Cardiac muscle cell (in vitro differentiated cells and primary cell): ENCODE measurements around the gene SNCAIP. TPM values are rescaled to one million over a fixed set of nuclear protein-coding genes. Genes with fewer than 3 reads are reported as not detected.

Experiments
- DNase-seq, 2 donors: peaks; one replicate each; pipeline versions ENCODE4 v3.0.0 to v3.0.0-alpha.2; 2010 to 2017; ENCODE audit warnings: low read depth in 1 of 2, low spot score in 1 of 2
- H3K27ac ChIP-seq: fragments of 200-600 bp; sonication (generic); 2 replicates; pipeline ENCODE4 v1.5.1; 2016
- H3K27me3 ChIP-seq: fragments of 200-600 bp; sonication (generic); 2 replicates; pipeline ENCODE4 v1.6.0; 2016; ENCODE audit warnings: control low read depth
- H3K36me3 ChIP-seq: fragments of 200-600 bp; sonication (generic); 2 replicates; pipeline ENCODE4 v1.5.1; 2016; ENCODE audit warnings: control low read depth
- H3K4me1 ChIP-seq: fragments of 200-600 bp; sonication (generic); 2 replicates; pipeline ENCODE4 v1.8.1; 2017; ENCODE audit warnings: low read depth, mild to moderate bottlenecking, mixed run types
- H3K4me3 ChIP-seq: fragments of 200-600 bp; sonication (generic); 2 replicates; pipeline ENCODE4 v1.5.1; 2016; ENCODE audit warnings: mild to moderate bottlenecking
- H3K9me3 ChIP-seq: fragments of 200-600 bp; sonication (generic); 2 replicates; pipeline ENCODE4 v1.5.1; 2017; ENCODE audit warnings: low read depth, mild to moderate bottlenecking, control low read depth
- polyA plus RNA-seq: library from polyadenylated mRNA; unstranded; fragments of >200 nt; fragmentation: Nextera tagmentation; extraction: Ambion mirVana; gene quantifications from 2 replicates; pipeline ENCODE4 v1.2.1, GENCODE V29; 2016
- total RNA-seq: library from RNA; depleted of rRNA; stranded (reverse); fragments of >200 nt; gene quantifications from 2 replicates; pipeline ENCODE4 v1.2.3, GENCODE V29; 2016
- TF ChIP-seq, protein P1 (sequence below): IDR thresholded peaks from 2 replicates; pipeline ENCODE4 v1.5.1; 2012; ENCODE audit warnings: low read depth, mild to moderate bottlenecking, low read length

The SNCAIP gene
- total and polyA plus RNA-seq, 2 experiments from 2014 or later, result 9.0 to 14.1 TPM

DNA sequence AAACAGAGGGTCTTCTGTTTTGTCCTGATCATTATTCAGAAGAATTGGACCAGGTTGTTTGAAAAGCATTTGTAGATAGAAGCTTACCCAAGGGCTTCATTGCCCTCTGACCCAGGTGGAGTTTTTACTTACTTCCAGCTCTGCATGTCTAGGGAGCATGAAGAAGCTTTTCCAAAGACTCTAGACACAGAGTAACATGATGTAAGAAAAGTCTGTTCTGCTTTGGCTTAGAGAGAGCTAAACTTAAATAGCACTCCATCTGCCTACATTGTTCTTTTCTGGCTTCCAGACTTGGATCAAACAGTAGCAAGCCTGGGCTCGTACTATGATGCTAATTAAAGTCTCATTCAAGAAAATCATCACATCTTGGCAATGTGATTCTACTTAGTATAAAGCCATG is 112.1 kb downstream of the SNCAIP start:
- no peak for DNase-seq
- TF ChIP-seq, protein P1, sequence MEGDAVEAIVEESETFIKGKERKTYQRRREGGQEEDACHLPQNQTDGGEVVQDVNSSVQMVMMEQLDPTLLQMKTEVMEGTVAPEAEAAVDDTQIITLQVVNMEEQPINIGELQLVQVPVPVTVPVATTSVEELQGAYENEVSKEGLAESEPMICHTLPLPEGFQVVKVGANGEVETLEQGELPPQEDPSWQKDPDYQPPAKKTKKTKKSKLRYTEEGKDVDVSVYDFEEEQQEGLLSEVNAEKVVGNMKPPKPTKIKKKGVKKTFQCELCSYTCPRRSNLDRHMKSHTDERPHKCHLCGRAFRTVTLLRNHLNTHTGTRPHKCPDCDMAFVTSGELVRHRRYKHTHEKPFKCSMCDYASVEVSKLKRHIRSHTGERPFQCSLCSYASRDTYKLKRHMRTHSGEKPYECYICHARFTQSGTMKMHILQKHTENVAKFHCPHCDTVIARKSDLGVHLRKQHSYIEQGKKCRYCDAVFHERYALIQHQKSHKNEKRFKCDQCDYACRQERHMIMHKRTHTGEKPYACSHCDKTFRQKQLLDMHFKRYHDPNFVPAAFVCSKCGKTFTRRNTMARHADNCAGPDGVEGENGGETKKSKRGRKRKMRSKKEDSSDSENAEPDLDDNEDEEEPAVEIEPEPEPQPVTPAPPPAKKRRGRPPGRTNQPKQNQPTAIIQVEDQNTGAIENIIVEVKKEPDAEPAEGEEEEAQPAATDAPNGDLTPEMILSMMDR, result no peak
- H3K36me3 ChIP-seq, result no peaks in the 10 kb centered on the region
- H3K9me3 ChIP-seq, result no peaks in the 10 kb centered on the region
- no peak overlapping the region for H3K27ac ChIP-seq
- no peak overlapping the region for H3K4me3 ChIP-seq
- H3K4me1 ChIP-seq, result no peaks in the 10 kb centered on the region
- no peaks in the 10 kb centered on the region for H3K27me3 ChIP-seq

DNA sequence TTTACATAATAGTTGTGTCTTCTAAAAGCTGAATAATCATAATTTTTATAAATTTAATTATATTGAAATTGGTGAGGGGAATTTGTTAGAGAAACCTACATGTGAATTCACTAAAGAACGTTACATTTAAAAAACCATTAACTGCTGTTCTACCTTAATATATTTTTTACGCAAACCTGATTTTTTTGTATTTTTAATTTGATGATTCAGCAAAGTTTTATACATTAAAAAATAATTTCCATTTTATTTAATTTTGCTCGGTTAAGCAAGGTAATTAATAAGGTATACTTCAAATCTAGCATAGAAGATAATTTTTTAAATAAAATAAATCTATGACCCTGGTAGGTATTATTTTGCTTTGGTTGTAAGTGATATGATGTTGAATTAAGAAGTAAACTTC is 114.3 kb downstream of the SNCAIP start:
- Histone ChIP-seq H3K4me3 (no peak overlapping the region), H3K27me3 (no peaks in the 10 kb centered on the region), H3K4me1 (no peaks in the 10 kb centered on the region), H3K36me3 (no peaks in the 10 kb centered on the region), H3K27ac (no peak overlapping the region), H3K9me3 (no peaks in the 10 kb centered on the region)
- TF ChIP-seq, protein P1, result no peak
- DNase-seq, result no peak

DNA sequence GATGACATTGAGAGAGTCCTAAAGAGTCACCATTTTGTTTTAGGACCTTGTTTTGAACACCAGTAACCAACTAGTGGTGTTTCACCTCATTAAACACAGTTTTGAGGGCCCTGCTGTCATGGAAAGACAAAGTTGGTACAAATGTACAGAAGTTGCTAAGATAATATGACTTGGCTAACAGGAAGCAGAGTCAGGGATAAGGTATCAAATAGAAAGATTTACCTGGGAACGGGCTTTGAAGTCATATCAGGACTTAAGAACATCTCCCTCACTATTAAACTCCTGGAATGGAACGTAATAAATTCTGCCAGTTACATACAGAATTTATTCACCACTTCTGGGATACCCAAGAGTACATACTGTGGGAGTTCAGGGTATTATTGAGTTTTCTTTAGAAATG is 115.6 kb downstream of the SNCAIP start:
- Histone ChIP-seq H3K4me1 (no peaks in the 10 kb centered on the region), H3K27ac (no peak overlapping the region), H3K9me3 (no peaks in the 10 kb centered on the region), H3K36me3 (no peaks in the 10 kb centered on the region), H3K27me3 (no peaks in the 10 kb centered on the region), H3K4me3 (no peak overlapping the region)
- TF ChIP-seq, protein P1, result no peak
- DNase-seq, result no peak

DNA sequence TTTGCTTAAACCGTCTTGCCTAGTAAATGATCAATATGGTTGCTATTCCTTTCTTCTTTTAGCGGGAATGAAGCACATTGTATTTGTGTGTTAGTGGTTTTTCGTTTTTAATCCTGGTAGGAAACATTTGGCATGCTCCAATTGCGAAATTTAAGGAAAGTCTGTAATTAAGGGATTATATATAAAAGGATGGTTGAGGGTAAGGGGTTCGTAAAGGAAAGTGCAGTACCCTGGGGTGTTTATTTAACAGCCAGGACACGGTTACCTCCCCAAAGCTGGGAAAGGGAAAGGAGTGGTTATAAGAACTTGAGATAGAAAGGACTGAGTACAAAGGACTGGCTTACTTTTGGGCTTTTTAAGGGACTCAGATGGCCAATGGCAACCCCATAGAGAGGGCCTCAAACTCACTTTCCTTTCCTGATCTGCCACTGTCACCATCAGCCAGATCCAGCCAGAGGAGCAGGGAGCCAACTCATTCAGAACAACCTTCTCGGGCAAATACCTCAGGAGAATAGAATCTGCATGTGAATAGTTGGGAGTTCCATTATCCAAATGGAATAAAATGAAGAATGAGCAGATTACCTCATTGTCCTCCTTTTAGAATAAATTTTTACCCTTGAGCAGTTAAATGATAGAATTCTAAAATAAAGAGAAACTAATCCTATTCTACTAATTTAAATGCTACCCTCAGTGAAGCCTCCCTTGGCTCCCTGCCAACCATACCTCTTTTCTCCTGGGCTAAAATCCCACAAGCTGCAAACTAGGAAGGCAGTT is 117.7 kb downstream of the SNCAIP start:
- Histone ChIP-seq H3K4me1 (no peaks in the 10 kb centered on the region), H3K9me3 (no peaks in the 10 kb centered on the region), H3K36me3 (no peaks in the 10 kb centered on the region), H3K27ac (no peak overlapping the region), H3K27me3 (no peaks in the 10 kb centered on the region), H3K4me3 (no peak overlapping the region)
- TF ChIP-seq, protein P1, result no peak
- no peak for DNase-seq

DNA sequence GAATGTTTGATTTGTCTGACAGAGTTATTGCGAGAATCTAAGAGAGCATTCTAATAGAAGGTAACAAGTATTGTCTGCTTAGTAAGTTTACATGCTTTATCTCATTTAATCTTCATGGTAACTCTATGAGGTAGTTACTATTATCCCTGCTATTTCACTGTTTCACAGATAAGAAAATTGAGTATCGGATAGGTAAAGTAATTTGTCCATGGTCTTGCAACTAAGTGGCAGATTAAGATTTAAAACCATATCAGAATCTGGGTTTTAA is 118.2 kb downstream of the SNCAIP start:
- H3K27me3 ChIP-seq, result no peaks in the 10 kb centered on the region
- no peak overlapping the region for H3K27ac ChIP-seq
- H3K9me3 ChIP-seq, result no peaks in the 10 kb centered on the region
- no peak overlapping the region for H3K4me3 ChIP-seq
- H3K4me1 ChIP-seq, result no peaks in the 10 kb centered on the region
- no peaks in the 10 kb centered on the region for H3K36me3 ChIP-seq
- TF ChIP-seq, protein P1, result no peak
- no peak for DNase-seq
